ENCODE measurements around the gene TXNIP.

- TF ChIP-seq CSRNP3 (CRISPR knock-in tag; IDR thresholded peaks at IDR 0.05) (no peak), TSHZ2 (CRISPR knock-in tag; IDR thresholded peaks at IDR 0.05) (no peak), SNAI2 (CRISPR knock-in tag; IDR thresholded peaks at IDR 0.05) (no peak), BACH2 (CRISPR knock-in tag; IDR thresholded peaks at IDR 0.05; ENCODE audit: borderline replicate concordance) (no peak), CREB5 (CRISPR knock-in tag; IDR thresholded peaks at IDR 0.05; ENCODE audit: low read depth) (no peak), ZC3H10 (CRISPR knock-in tag; IDR thresholded peaks at IDR 0.05) (no peak), POU6F1 (CRISPR knock-in tag; IDR thresholded peaks at IDR 0.05; ENCODE audit: borderline replicate concordance, low read depth) (no peak), ZNF70 (CRISPR knock-in tag; IDR thresholded peaks at IDR 0.05) (peak; percentile 84), CSDC2 (CRISPR knock-in tag; IDR thresholded peaks at IDR 0.05) (no peak), GLIS3 (CRISPR knock-in tag; IDR thresholded peaks at IDR 0.05) (no peak), ZFP30 (CRISPR knock-in tag; IDR thresholded peaks at IDR 0.05) (no peak), ARNTL (CRISPR knock-in tag; IDR thresholded peaks at IDR 0.05; ENCODE audit: borderline replicate concordance, low read depth) (no peak), ZNF8 (CRISPR knock-in tag; IDR thresholded peaks at IDR 0.05) (no peak), PATZ1 (CRISPR knock-in tag; IDR thresholded peaks at IDR 0.05; ENCODE audit: borderline replicate concordance) (no peak)
These were observed at the start of gene TXNIP for GRCh38 chr1:145996433-145997015.

Data from SK-N-SH treated with all-trans-retinoic acid at 6 μM for 48 hours (cell line).